SJCRH30 (cell line): ENCODE measurements around the gene BSPRY. TPM values are rescaled to one million over a fixed set of nuclear protein-coding genes. Genes with fewer than 3 reads are reported as not detected.
"Not testable (repeated sequence)": the region's sequence is repeated elsewhere in the genome, so short reads cannot be mapped to it uniquely, and the experiment has no call there.

Experiments used
- DNase-seq, 2 experiments: peaks; one replicate each; pipeline ENCODE4 v3.0.0-alpha.2; 2015 to 2020
- H3K27ac ChIP-seq: fragments of 250-450 bp; sonication (Bioruptor Pico); 2 replicates; pipeline ENCODE4 v1.5.1; 2020; ENCODE audit warnings: mild to moderate bottlenecking, moderate library complexity
- H3K27me3 ChIP-seq: fragments of 250-450 bp; sonication (Bioruptor Pico); 2 replicates; pipeline ENCODE4 v1.5.1; 2020; ENCODE audit warnings: mild to moderate bottlenecking, moderate library complexity
- H3K36me3 ChIP-seq: fragments of 250-450 bp; sonication (Bioruptor Pico); 2 replicates; pipeline ENCODE4 v1.5.1; 2020; ENCODE audit warnings: mild to moderate bottlenecking, moderate library complexity
- H3K4me1 ChIP-seq: fragments of 250-450 bp; sonication (Bioruptor Pico); 2 replicates; pipeline ENCODE4 v1.5.1; 2020; ENCODE audit warnings: mild to moderate bottlenecking, moderate library complexity
- H3K4me3 ChIP-seq: fragments of 250-450 bp; sonication (Bioruptor Pico); 2 replicates; pipeline ENCODE4 v1.5.1; 2020; ENCODE audit warnings: mild to moderate bottlenecking, moderate library complexity
- H3K9me3 ChIP-seq: fragments of 250-450 bp; sonication (Bioruptor Pico); replicated peaks from 2 replicates; pipeline ENCODE4 v1.5.1; 2020; ENCODE audit warnings: mild to moderate bottlenecking, moderate library complexity
- total RNA-seq: library from RNA; depleted of rRNA; stranded (reverse); fragments of >200 nt; shearing (Covaris generic); gene quantifications from 2 replicates; pipeline ENCODE4 v1.2.3, GENCODE V29; 2014; rRNA removed

The BSPRY gene
- total RNA-seq, 1 experiment from 2014 or later, result 0.10 TPM

DNA sequence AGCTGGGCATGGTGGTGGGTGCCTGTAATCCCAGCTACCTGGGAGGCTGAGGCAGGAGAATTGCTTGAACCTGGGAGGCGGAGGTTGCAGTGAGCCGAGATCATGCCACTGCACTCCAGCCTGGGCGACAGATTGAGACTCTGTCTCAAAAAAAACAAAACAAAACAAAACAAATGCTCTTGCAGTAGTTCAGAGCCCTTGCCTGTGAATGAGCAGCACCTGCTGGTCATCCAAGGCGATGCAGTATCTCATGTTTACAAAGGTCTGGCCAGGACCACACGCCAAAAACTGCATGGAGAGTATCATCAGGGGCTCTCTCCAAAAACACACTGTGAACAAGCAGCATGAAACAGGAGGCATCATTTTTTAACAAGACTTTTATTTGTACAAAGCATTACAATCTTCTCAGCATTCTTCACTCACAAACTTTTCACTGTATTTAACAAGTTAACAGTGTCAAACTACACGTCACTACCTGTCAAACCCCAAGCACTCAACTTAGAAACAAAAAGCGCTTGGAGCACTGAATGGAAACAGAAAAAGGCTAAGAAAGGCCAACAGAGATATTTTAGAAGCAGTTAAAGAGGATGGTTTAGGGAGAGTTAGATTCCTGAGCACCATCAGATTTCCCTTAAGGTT is 57.7 kb downstream of the BSPRY start:
- not testable (repeated sequence) for H3K4me1 ChIP-seq, H3K4me3 ChIP-seq, H3K27ac ChIP-seq, H3K9me3 ChIP-seq, H3K27me3 ChIP-seq
- H3K36me3 ChIP-seq, result peaks cover 24% of the 10 kb centered on the region
- peak; percentile 64 to 77 for DNase-seq

DNA sequence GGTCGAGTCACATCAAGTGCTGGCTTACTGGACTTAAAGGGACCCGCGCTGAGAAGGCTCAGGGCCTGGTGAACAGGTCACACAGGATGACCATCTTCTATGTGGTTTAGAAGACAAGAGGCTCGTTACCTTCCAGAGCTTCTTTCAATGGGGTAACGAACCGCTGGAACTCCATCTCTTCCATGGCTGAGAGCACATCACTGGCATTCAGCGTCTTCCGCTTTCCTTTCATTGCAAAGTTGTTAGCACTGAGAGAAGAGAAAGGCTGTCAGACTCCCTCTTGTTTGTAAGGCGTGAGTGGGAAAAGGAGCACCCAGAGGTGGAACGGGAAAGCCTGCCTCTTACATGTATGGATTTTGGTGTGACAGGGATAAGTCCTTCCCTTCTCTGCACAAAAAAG is 60.1 kb downstream of the BSPRY start:
- Histone ChIP-seq H3K4me3 (peak overlapping the region; percentile 75), H3K27ac (peak overlapping the region; percentile 95), H3K4me1 (peaks cover 2% of the 10 kb centered on the region; the same call in 1 of the 2 replicates), H3K9me3 (no peaks in the 10 kb centered on the region), H3K27me3 (no peaks in the 10 kb centered on the region), H3K36me3 (peaks cover 24% of the 10 kb centered on the region)
- peak in 1 of 2 experiments; percentile 11 for DNase-seq

DNA sequence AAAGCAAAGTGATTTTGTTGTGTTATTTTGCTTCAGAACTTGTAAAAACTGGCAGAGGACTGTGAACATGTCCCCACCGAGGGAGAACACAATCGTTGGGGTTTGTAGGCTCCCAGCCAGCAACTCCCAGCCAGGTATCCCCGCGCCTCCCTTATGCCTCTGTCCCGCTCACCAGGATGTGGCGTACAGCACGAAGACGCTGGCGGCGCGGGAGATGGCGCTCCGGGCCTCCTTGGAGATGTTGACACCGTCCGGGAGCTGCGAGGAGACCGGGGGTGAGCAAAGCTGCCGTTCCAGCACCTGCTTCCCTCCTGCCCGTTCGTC is 60.5 kb downstream of the BSPRY start:
- peak overlapping the region; percentile 95 for H3K27ac ChIP-seq
- H3K9me3 ChIP-seq, result no peaks in the 10 kb centered on the region
- peak overlapping the region; percentile 75 for H3K4me3 ChIP-seq
- peaks cover 2% of the 10 kb centered on the region; the same call in 1 of the 2 replicates for H3K4me1 ChIP-seq
- H3K27me3 ChIP-seq, result no peaks in the 10 kb centered on the region
- peaks cover 24% of the 10 kb centered on the region for H3K36me3 ChIP-seq
- DNase-seq, result no peak

DNA sequence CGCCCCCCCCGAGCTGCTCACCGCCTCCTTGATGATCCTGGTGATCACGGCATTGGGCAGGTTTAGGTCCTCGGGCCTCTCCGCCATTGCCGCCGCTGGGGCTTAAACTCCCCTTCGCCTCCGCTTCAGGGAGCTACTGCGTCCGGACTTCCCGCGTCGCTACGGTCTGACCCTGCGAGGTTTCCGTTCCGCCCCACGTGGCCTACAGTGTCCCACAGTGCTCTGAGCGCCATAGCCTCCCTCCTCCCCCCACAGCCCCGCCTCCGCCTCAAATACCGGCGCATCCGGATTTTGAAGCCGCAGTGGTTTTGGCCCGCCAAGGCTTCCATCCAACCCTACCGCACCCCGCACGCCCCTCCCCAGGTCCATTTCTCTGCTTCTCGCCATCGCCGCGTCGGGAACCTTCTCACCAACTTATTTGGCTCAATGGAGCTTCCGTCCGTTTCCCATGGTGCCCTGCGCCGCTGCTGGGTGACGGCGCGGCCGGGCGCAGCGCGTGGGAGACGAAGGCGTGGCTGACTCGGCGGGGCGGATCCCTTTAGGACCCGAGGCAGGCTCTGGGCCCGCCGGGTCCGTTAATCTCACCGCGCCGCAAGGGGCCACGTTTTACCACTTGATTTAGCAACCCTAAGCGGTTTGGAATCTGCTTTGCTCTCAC is 61.0 kb downstream of the BSPRY start, which contains the start of the genes C9orf43 and POLE3:
Gene C9orf43 (plus strand): TSS at position 541 of the 658 bp plus-strand sequence. CDS start 2,747 bp downstream, outside the sequence.
Gene POLE3 (minus strand): TSS at position 469 of the 658 bp plus-strand sequence. CDS start 382 bp downstream, at position 87.
- H3K36me3 ChIP-seq, result peaks cover 24% of the 10 kb centered on the region
- H3K4me3 ChIP-seq, result peak within 1 kb of the TSS; percentile 75
- no peaks in the 10 kb centered on the region for H3K27me3 ChIP-seq
- peak; percentile 96 to 98 for DNase-seq
- no peaks in the 10 kb centered on the region for H3K9me3 ChIP-seq
- H3K4me1 ChIP-seq, result peaks cover 2% of the 10 kb centered on the region; the same call in 1 of the 2 replicates
- peak within 1 kb of the TSS; percentile 95 for H3K27ac ChIP-seq

- no peak overlapping the region for H3K4me3 ChIP-seq
- no peaks in the 10 kb centered on the region for H3K4me1 ChIP-seq
- H3K27me3 ChIP-seq, result no peaks in the 10 kb centered on the region
- DNase-seq, result peak in 1 of 2 experiments; percentile 18
- H3K27ac ChIP-seq, result no peak overlapping the region
- H3K36me3 ChIP-seq, result no peaks in the 10 kb centered on the region
- no peaks in the 10 kb centered on the region for H3K9me3 ChIP-seq
These were observed 66.9 kb downstream of the BSPRY start for GRCh38 chr9:113416149-113416721.

DNA sequence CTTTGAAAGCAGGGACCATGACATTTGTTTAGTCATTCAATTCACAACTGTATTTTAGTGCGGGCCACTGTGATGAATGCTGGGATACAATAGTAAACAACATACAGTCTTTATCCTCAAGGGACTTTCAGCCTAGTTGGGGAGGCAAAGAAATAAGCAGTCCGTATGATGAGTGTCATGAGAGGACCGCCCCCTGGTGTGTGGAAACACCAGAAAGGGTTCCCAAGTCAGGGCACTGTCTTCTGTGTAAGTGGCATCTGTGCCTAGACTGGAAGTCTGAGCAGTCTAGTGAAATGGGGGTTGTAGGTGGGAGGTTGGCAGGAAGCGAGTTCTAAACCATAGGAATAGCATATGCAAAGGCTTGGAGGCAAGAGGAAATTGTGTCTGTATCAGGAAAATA is 68.0 kb downstream of the BSPRY start:
- Histone ChIP-seq H3K27me3 (no peaks in the 10 kb centered on the region), H3K4me1 (no peaks in the 10 kb centered on the region), H3K36me3 (no peaks in the 10 kb centered on the region), H3K27ac (no peak overlapping the region), H3K4me3 (no peak overlapping the region), H3K9me3 (no peaks in the 10 kb centered on the region)
- no peak for DNase-seq

Other genes starting within 250 kb of the BSPRY start
- gene SLC31A2, start 198.5 kb upstream of the BSPRY start, total RNA-seq, result 21.6 and 23.0 TPM in 2 replicates
- gene FKBP15, start 128.3 kb upstream of the BSPRY start, total RNA-seq, result 22.2 and 26.3 TPM in 2 replicates
- 28.3 and 28.5 TPM in 2 replicates for gene SLC31A1, start 128.0 kb upstream of the BSPRY start, total RNA-seq
- gene CDC26, start 74.0 kb upstream of the BSPRY start, total RNA-seq, result 76.2 and 82.6 TPM in 2 replicates
- 74.3 and 74.4 TPM in 2 replicates for gene PRPF4, start 73.9 kb upstream of the BSPRY start, total RNA-seq
- gene RNF183, start 46.2 kb upstream of the BSPRY start, total RNA-seq, result 0.05 TPM in 1 of 2 replicates, not detected in the other
- 0.77 and 0.79 TPM in 2 replicates for gene WDR31, start 9.3 kb upstream of the BSPRY start, total RNA-seq
- gene HDHD3, start 27.4 kb downstream of the BSPRY start, total RNA-seq, result 3.8 and 4.6 TPM in 2 replicates
- 9.0 and 13.3 TPM in 2 replicates for gene ALAD, start 51.7 kb downstream of the BSPRY start, total RNA-seq
- gene POLE3, start 61.1 kb downstream of the BSPRY start, total RNA-seq, result 152 and 157 TPM in 2 replicates
- gene C9orf43, start 61.2 kb downstream of the BSPRY start, total RNA-seq, result 0.69 and 0.96 TPM in 2 replicates
- gene RGS3, start 114.2 kb downstream of the BSPRY start, total RNA-seq, result 35.8 and 36.7 TPM in 2 replicates